HG02970 (cell line): ENCODE results near the gene CKAP2L.
"Not testable (repeated sequence)": the region's sequence is repeated elsewhere in the genome, so short reads cannot be mapped to it uniquely, and the experiment has no call there.

Source experiments
- ATAC-seq: cut with Tn5 transposase; IDR thresholded peaks from one replicate; pipeline ENCODE4 v1.9.1; 2021; ENCODE audit warnings: mild to moderate bottlenecking, moderate library complexity, moderate number of reproducible peaks; ENCODE audit not compliant: unreplicated experiment, low FRiP score

Gene CKAP2L

DNA sequence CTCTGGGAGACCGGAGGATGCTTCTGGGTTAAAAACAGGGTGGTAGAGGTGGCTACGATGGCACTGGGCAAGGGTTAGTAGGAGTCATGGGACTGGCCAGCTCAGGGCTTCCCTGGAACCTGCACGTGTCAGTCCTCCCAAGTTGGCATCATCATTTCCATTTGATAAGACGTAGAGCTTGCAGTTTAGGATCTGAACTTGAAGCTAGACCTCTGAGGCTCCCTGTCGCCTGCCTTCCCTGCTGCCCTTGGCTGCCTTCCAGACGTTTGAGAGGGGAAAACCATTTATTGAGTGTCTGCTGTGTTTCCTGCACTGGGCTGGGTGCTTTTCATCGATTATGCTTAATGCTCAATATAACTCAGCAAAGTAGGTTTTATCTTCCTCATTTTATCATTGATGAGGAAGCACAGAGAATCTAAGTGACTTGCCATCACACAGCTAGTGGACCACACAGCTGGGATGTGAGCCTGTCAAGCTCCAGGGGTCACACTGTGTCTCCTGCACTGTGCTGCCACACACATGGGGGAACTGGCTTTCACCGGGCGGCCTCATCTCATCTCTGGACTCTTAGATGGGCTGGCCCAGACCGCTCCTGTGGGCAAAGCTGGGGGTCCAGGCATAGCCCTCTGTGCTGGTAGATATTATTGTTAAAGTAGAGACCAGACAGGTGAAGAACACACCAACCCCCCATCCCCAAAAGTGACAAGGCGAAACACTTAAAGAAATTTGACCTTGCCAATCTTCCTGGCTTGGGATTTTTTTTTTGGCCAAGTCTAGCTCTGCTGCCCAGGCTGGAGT, 35.8 kb downstream of the CKAP2L start:
- ATAC-seq: no peak

DNA sequence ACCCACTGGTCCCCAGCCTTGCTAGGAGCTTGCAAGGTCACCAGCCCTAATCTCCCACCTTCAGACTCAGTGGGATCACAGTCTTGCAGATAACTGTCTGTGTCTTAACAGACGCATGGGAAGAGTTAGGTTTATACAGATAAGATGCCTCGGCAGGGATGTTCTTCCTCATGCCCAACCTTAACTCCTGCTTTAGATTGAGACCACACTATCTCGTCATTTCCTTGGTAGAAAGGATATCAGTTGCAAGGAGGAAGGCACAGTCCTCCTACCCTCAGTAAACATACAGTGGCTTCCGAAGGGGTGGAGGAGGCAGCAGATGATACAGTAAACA, 36.4 kb downstream of the CKAP2L start:
- ATAC-seq: no peak

DNA sequence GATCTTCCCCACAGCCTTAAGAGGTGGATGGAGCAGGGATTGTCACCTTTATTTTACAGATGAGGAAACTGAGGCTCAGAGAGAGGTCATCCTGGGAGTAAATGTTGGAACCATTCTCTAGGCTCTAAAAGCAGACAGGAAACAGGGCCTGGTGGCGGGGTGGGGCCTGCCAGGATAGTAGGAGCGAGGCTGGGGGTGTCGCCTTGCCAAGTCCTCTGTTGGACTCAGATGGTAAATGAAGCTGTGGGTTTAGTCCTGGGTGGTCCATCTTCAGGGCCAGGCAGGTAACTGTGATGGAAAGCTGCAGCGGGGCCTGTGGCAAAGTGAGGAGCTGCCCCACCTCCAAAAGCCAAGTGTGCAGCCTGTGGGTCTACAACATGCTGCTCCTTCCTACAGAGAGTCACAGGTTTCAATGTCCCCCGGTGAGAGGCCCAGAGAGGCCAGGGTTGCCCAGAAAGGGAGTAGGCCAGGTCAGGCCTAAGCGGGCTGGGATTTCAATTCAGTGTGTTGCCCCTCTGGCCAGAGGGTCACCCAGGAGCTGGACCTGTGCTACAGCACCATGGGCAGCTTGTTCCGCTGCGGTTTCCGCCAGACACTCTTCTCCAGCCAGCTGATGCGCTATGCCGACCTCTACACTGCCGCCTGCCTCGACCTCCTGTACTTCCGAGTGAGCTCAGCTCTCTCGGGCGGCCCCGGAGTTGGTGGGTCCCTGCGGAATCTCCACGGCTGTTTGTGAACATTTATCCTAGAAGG, 37.0 kb downstream of the CKAP2L start:
- no peak for ATAC-seq

DNA sequence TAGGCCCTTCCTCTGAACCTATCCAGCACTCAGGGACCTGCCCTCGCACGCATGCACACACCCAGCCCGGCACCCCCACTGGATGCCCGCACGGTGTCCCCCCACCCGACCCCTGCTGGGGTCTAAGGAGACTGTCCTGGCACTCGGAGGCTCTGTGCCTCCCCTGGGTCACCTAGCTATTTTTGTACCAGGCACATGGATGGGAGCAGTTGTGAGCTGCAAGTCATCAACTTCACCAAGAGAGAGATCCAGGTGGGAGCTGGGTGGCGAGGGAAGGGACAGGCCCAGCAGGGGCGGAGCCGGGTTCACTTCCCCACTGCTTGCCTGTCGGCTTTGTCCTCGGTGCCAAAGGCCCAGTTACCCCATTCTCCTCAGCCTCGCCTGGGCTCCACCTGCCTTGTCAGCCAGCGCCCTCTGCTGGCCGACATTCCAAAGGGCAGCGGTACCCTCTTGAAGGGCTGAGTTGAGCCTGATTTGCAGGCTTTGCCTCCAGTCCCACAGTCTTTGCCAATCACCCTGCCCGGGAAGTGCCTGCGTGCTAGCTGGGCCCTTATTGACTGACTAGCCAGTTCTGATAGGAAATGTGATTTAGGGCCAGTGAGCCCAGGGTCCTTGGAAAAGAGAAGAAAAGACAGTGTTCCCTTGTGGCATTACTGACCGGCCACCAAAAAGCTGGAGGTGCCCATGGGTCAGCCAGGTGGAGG, 37.8 kb downstream of the CKAP2L start:
- peak; percentile 78 for ATAC-seq

DNA sequence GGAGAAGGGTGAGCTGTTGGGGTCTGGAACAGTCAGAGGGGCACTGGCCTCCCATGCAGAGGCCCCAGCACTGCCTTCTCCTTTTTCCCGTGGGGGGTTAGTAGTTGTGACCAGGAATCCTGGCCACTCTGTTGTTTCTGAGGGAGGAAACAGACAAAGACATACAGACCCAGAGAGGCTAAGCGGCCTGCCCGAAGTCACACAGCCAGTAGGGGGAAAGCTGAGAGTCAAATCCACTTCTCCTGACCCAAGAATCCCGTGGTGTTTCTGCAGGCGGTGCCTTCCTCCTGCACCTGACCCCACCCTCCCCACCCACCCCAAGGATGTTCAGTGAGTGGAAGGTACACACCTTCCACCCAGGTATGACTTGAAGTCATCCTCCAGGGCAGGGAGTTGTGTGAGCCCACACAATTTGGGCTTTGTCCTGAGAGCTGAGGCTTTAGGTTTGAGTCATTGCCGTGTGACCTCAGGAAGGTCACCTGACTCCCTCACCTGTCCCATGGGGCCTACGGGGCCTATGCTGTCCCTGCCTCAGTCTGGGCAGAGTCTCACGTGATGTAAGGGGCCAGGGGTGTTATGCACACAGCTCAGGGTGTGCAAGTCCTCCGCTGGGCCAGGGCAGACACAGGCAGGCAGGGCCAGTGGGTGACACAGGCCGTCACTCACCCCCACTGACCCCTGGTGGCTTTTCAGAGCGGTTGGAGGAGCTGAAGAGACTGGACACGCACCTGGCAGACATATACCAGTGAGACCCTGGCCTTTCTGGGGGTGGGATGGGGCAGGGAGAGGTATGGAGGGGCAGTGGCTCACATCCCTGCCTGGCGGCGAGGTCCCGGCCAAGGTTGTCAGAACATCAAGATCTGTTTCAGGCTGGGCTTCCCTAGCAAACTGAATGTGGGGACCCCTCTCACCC, 38.6 kb downstream of the CKAP2L start:
- ATAC-seq: peak; percentile 30

DNA sequence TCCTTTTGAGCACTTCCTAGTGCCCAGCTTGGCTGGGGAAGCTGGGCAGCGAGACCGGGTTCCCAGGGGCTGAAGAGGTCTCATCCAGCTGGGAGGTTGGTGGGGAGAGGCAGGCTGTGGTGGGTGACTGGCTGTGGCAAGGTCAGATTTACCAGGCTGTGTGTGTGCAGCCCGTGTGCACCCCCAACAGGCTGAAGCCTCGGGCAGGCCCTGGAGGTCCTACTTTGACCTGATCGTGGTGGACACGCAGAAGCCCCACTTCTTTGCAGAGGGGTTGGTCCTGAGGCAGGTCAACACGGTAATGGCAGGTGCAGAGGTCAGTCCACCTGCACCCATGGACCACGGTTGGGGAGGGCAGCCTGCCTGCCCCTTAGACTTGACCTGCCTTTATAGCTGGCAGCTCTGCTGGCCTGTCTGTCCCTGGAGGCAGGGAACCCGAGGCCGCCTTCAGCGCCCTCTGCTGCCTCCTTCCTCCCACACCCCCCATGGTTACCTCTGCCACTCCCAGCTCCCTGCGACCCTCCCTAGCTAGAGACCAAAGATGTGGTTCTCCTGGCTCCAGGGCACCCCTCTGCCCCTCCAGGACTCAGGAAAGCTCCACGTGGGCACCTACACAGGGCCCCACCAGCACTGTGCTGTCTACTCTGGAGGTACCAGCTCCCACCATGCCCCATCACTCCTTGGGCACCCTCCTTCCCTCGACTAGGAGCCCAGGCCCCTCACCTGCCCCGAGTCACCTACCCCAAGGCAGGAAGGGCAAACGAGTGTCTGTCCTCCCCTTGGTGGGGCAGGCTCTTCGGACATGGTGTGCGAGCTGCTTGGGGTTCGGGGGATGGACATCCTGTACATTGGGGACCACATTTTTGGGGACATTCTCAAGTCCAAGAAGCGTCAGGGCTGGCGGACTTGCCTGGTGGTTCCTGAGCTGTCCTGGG, 39.6 kb downstream of the CKAP2L start:
- no peak for ATAC-seq

DNA sequence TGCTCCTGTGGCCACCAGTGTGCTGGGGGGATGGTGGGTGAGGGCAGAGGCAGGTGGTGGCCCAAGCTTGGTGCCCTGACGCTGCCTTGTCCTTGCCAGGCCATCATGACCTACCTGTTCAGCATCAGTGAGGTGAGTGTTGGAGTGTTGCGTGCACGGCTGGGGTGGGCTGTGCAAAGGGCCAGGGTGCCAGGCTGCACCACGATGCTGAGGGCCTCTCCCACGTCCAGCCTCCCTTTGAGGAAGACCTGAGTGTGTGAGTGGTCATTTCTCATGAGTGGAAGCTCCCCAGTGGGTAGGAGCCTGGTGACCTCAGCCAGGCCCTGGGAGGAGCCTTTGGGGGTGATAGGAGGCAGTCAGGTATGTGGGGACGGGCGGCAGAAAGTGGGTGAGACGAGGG, 40.4 kb downstream of the CKAP2L start:
- ATAC-seq: no peak

DNA sequence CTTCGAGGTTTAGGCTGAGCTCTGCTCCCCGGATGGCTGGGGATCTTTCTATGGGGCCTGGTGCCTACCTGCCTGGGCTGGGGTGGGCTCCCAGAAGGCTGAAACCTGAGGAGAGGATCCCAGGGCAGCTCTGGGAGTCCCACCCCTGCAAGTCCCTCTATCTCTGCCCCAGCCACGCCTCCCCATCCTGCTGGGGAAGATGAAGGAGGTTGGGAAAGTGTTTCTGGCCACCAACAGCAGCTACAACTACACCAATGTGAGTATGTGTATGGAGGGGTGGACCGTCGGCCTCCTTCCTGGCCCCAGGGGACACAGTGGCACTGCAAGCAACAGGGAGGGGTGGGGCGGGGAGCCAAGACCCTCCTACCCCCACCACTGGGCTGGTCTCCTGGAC, 40.9 kb downstream of the CKAP2L start:
- no peak for ATAC-seq

DNA sequence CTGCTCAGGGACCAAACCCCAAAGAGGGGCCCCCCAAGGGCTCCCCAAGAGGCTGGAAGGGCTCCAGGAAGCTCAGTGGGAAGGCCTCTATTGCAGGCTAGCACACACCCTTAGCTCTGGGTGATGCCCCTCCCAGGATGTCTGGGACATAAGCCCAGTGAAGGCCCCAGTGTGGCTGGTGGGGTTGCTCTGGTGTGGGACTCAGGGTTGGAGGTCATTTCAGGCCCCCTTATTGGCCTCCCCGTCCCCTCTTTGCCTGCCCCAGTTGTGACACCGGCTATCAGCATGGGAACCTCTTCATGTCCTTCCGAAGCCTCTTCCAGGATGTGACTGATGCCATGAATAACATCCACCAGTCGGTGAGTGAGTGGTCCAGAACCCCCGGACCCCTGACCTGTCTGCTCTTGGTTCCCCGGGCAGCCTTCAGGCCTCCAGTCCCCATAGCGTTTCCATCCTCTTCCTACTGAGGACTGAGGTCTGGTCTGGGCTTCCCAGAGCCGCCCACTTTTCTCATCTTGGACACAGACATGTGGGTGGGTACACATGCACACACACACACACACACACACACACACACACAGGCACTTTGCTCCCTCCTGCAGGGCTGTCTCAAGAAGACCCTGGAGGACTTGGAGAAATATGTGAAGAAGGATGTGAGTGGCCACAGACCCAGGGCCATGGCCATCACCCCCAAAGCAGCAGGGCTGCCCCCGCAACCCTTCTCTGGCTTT, 41.4 kb downstream of the CKAP2L start:
- ATAC-seq: no peak

DNA sequence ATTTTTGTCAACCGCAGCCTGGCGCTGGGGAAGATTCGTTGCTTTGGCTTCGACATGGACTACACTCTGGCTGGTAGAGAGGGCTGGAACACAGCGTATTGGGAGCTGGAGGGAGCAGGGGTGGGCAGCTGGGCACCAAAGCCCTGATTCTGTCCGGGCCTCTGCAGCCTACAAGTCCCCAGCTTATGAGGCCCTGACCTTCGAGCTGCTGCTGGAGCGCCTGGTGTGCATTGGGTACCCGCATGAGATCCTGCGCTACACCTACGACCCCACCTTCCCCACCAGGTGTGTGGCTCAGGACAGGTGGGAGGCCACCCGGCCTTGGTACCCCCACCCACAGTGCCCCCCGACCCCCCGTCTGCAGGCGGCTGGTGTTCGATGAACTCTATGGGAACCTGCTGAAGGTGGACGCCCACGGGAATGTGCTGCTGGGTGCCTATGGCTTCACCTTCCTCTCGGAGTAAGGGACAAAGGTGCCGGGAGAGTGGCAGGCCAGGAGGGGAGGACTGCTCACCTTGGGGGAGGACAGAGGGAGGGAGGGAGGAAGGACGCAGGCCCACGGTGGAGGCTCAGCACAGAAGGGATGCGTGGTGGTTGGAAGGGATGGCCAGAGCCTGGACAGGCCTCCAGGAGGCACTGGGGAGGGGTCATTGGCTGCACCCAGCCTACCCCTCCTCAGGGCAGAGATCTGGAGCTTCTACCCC, 42.4 kb downstream of the CKAP2L start:
- no peak for ATAC-seq

DNA sequence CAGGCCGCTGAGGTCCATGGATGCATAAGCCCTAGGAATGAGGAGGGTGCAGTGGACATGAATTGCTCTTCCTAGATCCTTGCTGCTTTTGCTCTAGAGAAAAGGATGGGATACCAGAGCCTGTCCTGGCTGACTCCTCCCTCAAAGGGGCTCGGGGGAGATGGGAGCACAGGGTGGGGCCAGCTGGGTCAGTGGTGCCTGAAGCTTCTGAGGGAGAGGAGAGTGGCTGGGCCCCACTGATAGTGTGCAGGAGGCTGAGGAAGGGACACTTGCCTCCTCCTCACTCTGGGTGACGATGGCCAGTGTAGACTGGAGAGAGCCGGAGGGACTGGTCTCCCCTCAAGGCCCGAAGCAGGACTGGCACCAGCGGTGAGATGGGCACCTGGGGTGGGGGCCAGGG, 43.6 kb downstream of the CKAP2L start, which contains the start of gene NT5DC4:
Gene NT5DC4, plus strand, starts transcription at position 236 of the 400 bp plus-strand sequence. Its CDS starts 60 bp downstream, at position 296.
- ATAC-seq: no peak

DNA sequence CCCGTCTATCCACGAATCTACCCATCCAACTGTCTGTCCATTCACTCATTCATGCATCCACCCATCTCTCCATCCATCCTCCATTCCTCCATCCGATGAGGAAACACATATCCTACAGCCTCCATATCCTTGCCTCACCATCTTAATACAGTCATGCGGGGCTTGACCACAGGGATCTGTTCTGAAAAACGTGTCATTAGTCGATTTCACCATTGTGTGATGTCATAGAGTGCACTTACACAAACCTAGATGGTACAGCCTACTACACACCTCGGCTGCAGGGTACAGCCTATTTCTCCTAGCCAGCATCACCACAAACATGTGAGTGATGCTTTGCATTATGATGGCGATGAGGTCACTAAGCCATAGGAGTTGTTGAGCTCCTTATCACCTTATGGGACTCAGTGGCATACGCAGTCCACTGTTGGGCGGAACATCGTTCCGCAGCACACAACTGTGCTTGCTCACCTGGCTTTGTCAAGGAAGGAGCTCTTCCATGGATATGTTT, 45.5 kb downstream of the CKAP2L start:
- no peak for ATAC-seq

DNA sequence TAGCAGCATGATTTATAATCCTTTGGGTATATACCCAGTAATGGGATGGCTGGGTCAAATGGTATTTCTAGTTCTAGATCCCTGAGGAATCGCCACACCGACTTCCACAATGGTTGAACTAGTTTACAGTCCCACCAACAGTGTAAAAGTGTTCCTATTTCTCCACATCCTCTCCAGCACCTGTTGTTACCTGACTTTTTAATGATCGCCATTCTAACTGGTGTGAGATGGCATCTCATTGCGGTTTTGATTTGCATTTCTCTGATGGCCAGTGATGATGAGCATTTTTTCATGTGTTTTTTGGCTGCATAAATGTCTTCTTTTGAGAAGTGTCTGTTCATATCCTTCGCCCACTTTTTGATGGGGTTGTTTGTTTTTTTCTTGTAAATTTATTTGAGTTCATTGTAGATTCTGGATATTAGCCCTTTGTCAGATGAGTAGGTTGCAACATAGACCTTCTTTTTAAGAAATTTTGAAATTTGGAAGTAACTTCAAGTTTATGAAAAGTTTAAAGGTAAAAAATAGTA, 47.5 kb downstream of the CKAP2L start:
- not testable (repeated sequence) for ATAC-seq

DNA sequence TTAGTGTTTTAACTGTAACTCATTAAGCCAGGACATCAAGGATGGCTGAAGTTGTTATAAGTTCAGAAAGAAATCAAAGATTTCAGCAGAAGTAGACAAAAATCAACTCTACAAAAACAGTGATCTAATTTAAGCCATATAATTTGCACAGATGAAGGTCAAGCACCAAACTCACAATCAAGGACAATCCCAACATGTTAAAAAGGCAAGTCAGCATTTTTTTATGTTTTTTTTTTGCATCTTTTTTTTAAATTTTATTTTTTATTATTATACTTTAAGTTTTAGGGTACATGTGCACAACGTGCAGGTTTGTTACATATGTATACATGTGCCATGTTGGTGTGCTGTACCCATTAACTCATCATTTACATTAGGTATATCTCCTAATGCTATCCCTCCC, 48.3 kb downstream of the CKAP2L start:
- not testable (repeated sequence) for ATAC-seq

DNA sequence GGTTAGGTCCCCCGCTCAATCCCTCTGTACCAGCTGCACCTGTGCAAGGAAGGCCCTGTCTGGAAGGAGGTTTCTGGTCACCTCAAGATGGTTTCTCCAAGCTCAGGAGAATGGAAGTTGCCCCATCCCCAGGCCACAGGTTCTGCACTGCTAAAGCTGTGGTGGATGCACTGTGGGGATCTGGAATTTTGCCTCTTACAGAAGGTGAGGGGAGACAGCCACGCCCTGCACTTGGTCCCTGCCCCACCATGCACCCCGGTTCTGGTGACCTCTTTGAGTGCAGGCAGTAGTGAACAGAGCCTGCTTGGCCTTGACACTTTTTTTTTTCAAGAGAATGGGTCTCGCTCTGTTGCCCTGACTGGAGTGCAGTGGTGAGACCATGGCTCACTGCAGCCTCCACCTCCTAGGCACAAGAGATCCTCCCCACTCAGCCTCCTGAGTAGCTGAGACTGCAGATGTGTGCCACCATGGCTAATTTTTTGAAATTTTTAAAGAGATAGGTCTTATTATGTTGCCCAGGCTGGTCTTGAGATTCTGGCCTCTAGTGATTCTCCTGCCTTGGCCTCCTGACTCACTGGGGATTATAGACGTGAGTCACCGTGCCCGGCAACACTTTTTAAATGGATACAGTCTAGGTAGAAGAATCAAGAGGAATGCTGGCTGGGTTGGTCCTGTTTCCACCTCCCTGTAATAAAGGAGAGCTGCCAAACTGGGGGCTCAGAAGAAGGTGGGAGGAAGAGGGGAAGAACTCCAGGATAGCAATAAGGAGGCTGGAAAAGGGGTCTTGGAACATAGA, 49.4 kb downstream of the CKAP2L start:
- no peak for ATAC-seq

DNA sequence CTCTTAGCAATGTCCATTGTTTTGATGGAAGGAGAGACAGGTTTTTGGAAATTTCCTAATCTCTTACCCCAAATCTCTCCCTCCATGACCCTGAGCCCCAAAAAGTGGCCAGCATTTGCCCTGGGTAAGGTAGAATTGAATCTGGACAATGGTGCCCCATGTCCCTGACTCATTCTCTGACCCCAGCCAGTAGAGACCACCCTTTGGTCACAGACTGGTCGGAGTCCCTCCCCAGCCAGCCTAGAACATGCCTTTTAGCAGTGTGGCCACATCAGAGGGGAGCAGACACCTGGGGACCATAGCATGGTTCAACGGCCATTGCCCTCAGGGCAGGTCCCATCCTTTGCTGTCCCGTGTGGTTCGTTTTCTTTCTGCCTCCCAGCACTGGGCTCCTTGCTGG, 50.1 kb downstream of the CKAP2L start:
- no peak for ATAC-seq

DNA sequence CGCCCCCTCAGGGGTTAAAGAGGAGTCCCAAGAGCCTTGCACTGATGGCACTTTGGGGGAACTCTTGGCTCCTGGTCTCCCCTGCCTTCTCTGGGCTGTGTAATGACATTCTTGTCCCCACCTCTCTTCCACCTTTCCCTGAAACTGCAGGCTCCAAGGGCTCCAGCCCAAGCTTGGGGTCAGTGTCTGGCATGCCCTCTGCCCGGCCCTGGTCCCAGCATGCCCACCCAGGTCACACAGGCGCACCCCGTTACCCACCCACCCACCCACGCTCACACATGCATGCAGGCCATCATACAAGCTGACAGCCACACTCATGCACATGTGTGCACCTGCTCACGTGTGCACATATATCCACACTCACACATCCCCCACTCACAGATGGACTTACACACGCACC, 50.5 kb downstream of the CKAP2L start:
- no peak for ATAC-seq
